ENCODE data around the gene CCDC148. TPM values are rescaled to one million over a fixed set of nuclear protein-coding genes. Genes with fewer than 3 reads are reported as not detected.

The CCDC148 gene
- total and polyA plus RNA-seq, 10 of the 15 experiments (the other 5 are each of a cell fraction or from before 2014, with no cell fraction given) = 0.07 to 0.30 (median 0.18) TPM; not detected in 7

DNA sequence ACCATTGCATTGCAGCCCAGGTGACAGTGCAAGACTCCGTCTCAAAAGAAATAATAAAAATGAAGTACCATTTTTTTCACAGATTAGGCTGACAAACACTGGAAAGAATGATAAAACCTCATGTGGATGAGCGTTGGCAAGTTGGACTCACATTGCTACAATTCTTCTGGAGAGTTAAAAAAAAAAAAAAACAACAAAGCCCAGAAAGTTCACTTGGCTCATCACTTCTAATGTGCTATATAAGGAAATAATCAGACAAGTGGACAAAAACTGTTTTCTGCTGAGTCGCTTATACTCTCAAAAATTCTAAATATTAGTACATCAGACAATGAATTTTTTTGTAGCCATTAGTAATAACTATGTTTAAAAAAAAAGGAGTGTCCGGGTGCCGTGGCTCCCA lies 38.6 kb upstream of the CCDC148 start:
- H3K27me3 ChIP-seq (replicated peaks in 1 of 2; ENCODE audit: control insufficient read depth in 2 of 2, insufficient read depth in 2 of 2, low read length in 1 of 2) = no peaks in the 10 kb centered on the region
- TF ChIP-seq HCFC1 (IDR thresholded peaks at IDR 0.05; ENCODE audit: low read length) (no peak), TCF3 (IDR thresholded peaks at IDR 0.05; ENCODE audit: borderline replicate concordance, insufficient read depth, low read depth, low read length) (no peak), ZNF217 (IDR thresholded peaks at IDR 0.05) (no peak), E2F4 (IDR thresholded peaks at IDR 0.05; ENCODE audit: low read depth, low read length) (no peak), USF1 (IDR thresholded peaks at IDR 0.05; ENCODE audit: borderline replicate concordance, extremely low read length, insufficient read depth, low read depth, low read length) (no peak), PRDM15 (CRISPR knock-in tag; IDR thresholded peaks at IDR 0.05) (no peak), PBX3 (IDR thresholded peaks at IDR 0.05; ENCODE audit: insufficient replicate concordance, low read depth, low read length) (no peak), WRNIP1 (IDR thresholded peaks at IDR 0.05; ENCODE audit: borderline replicate concordance, low read depth, low read length) (no peak)
- TF ChIP-seq, protein P1, sequence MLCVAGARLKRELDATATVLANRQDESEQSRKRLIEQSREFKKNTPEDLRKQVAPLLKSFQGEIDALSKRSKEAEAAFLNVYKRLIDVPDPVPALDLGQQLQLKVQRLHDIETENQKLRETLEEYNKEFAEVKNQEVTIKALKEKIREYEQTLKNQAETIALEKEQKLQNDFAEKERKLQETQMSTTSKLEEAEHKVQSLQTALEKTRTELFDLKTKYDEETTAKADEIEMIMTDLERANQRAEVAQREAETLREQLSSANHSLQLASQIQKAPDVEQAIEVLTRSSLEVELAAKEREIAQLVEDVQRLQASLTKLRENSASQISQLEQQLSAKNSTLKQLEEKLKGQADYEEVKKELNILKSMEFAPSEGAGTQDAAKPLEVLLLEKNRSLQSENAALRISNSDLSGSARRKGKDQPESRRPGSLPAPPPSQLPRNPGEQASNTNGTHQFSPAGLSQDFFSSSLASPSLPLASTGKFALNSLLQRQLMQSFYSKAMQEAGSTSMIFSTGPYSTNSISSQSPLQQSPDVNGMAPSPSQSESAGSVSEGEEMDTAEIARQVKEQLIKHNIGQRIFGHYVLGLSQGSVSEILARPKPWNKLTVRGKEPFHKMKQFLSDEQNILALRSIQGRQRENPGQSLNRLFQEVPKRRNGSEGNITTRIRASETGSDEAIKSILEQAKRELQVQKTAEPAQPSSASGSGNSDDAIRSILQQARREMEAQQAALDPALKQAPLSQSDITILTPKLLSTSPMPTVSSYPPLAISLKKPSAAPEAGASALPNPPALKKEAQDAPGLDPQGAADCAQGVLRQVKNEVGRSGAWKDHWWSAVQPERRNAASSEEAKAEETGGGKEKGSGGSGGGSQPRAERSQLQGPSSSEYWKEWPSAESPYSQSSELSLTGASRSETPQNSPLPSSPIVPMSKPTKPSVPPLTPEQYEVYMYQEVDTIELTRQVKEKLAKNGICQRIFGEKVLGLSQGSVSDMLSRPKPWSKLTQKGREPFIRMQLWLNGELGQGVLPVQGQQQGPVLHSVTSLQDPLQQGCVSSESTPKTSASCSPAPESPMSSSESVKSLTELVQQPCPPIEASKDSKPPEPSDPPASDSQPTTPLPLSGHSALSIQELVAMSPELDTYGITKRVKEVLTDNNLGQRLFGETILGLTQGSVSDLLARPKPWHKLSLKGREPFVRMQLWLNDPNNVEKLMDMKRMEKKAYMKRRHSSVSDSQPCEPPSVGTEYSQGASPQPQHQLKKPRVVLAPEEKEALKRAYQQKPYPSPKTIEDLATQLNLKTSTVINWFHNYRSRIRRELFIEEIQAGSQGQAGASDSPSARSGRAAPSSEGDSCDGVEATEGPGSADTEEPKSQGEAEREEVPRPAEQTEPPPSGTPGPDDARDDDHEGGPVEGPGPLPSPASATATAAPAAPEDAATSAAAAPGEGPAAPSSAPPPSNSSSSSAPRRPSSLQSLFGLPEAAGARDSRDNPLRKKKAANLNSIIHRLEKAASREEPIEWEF (IDR thresholded peaks at IDR 0.05; ENCODE audit: insufficient replicate concordance, low read depth, low read length) = no peak

More for the DNA sequence above, 38.6 kb upstream of the CCDC148 start:
- Histone ChIP-seq H3K9ac (ENCODE audit: control insufficient read depth, insufficient read depth, low read length) (no peak overlapping the region), H4K20me1 (ENCODE audit: control insufficient read depth, insufficient read depth) (no peaks in the 10 kb centered on the region; the same call in 1 of the 2 replicates), H2AFZ (ENCODE audit: control insufficient read depth, low read depth, low read length) (no peak overlapping the region), H3K4me3 (no peak overlapping the region), H3K27ac (ENCODE audit: control insufficient read depth, insufficient read depth) (no peak overlapping the region), H3K9me3 (replicated peaks; ENCODE audit: control insufficient read depth, insufficient read depth, low read length) (no peaks in the 10 kb centered on the region), H3K4me1 (ENCODE audit: control insufficient read depth, insufficient read depth, low read length) (no peaks in the 10 kb centered on the region), H3K36me3 (ENCODE audit: control insufficient read depth in 2 of 2, insufficient read depth in 2 of 2, low read length in 1 of 2) (no peaks in the 10 kb centered on the region), H3K79me2 (ENCODE audit: control insufficient read depth, insufficient read depth, low read length) (no peaks in the 10 kb centered on the region), H3K4me2 (ENCODE audit: control insufficient read depth, insufficient read depth) (no peak overlapping the region)
- DNase-seq (ENCODE audit: low read depth, low spot score) (no peak), ATAC-seq (no peak), FAIRE-seq (no peak)
- RAD21 ChIA-PET (ENCODE audit: unreplicated experiment) = no interaction called here
- no TSS peak for BruUV-seq (replicated peaks)
- POLR2A ChIA-PET = no interaction called here
- WGBS (ENCODE audit: insufficient coverage, insufficient replicate concordance, low lambda C conversion rate, missing lambda C conversion rate) = 100% methylated on average over 5 of the region's 5 CpGs
- intact Hi-C loops (cut with micrococcal nuclease; ENCODE audit: unreplicated experiment) = no loop called here
- CTCF ChIA-PET = no interaction called here
- in situ Hi-C loops (cut with MboI) = no loop called here
- SMC1A ChIA-PET (ENCODE audit: uncharacterized antibody, unreplicated experiment) = no interaction called here
